Measurements from ENCODE around the gene DIPK2A. TPM values are rescaled to one million over a fixed set of nuclear protein-coding genes. Genes with fewer than 3 reads are reported as not detected.

DIPK2A gene
- total RNA-seq, 1 experiment from 2014 or later, result 11.0 TPM

Other genes starting within 250 kb of the DIPK2A start
- gene SLC9A9, start 123.4 kb upstream of the DIPK2A start, total RNA-seq (2021; ENCODE audit: unreplicated experiment), result 0.20 TPM

All from HCT116 (cell line).